Keratinocyte (primary cell): ENCODE data around the gene TIMM29. TPM values are rescaled to one million over a fixed set of nuclear protein-coding genes. Genes with fewer than 3 reads are reported as not detected.

ENCODE experiments used
- DNase-seq: peaks from one replicate; pipeline ENCODE4 v3.0.0-alpha.2; 2011; ENCODE audit warnings: low read depth, missing footprints, low spot score
- FAIRE-seq: peaks from 2 replicates; lab custom pipeline; 2011; peaks lifted over from hg19 to GRCh38; lab: Jason Lieb, UNC
- H2AFZ ChIP-seq: 2 replicates; pipeline ENCODE4 v1.6.0; 2012; ENCODE audit warnings: low read length, control low read depth, inconsistent platforms; ENCODE audit not compliant: control insufficient read depth
- H3K27ac ChIP-seq: 2 replicates; pipeline ENCODE4 v1.5.1; 2011; ENCODE audit warnings: low read length; ENCODE audit not compliant: control insufficient read depth, insufficient read depth
- H3K27me3 ChIP-seq: 3 replicates; pipeline ENCODE4 v1.6.0; 2011; ENCODE audit warnings: low read length; ENCODE audit not compliant: control insufficient read depth, insufficient read depth; ENCODE audit errors: extremely low read depth
- H3K36me3 ChIP-seq, 2 experiments: 2 replicates in 1 of 2; 3 replicates in 1 of 2; pipeline ENCODE4 v1.5.1; 2011; ENCODE audit warnings: low read length in 2 of 2, mild to moderate bottlenecking in 1 of 2; ENCODE audit not compliant: control insufficient read depth in 2 of 2, insufficient read depth in 2 of 2; ENCODE audit errors: extremely low read depth in 1 of 2
- H3K4me1 ChIP-seq: 3 replicates; pipeline ENCODE4 v1.5.1; 2011; ENCODE audit warnings: low read length; ENCODE audit not compliant: control insufficient read depth, insufficient read depth; ENCODE audit errors: extremely low read depth
- H3K4me2 ChIP-seq: 3 replicates; pipeline ENCODE4 v1.6.0; 2011; ENCODE audit warnings: low read depth, low read length; ENCODE audit not compliant: control insufficient read depth, insufficient read depth; ENCODE audit errors: extremely low read depth
- H3K4me3 ChIP-seq, 3 experiments: fragments of 200-600 bp in 1 of 3; sonication (generic) in 1 of 3; 2 replicates in 2 of 3; 3 replicates in 1 of 3; pipeline ENCODE4 v1.5.1; 2011 to 2016; ENCODE audit warnings: low read length in 3 of 3, mild to moderate bottlenecking in 3 of 3, control low read depth in 2 of 3, inconsistent platforms in 1 of 3, low read depth in 1 of 3, mixed read lengths in 1 of 3, mixed run types in 1 of 3, moderate library complexity in 1 of 3; ENCODE audit not compliant: control insufficient read depth in 2 of 3, insufficient read depth in 2 of 3; ENCODE audit errors: extremely low read depth in 1 of 3
- H3K79me2 ChIP-seq: 2 replicates; pipeline ENCODE4 v1.6.0; 2012; ENCODE audit warnings: low read length; ENCODE audit not compliant: control insufficient read depth, insufficient read depth
- H3K9ac ChIP-seq: 3 replicates; pipeline ENCODE4 v1.6.0; 2011; ENCODE audit warnings: low read length; ENCODE audit not compliant: control insufficient read depth, insufficient read depth; ENCODE audit errors: extremely low read depth
- H3K9me1 ChIP-seq: 3 replicates; pipeline ENCODE4 v1.6.0; 2011; ENCODE audit warnings: low read length; ENCODE audit not compliant: control insufficient read depth, insufficient read depth; ENCODE audit errors: extremely low read depth
- H3K9me3 ChIP-seq: 2 replicates; pipeline ENCODE4 v1.5.1; 2012; ENCODE audit warnings: low read depth, low read length; ENCODE audit not compliant: control insufficient read depth
- H4K20me1 ChIP-seq: 3 replicates; pipeline ENCODE4 v1.6.0; 2011; ENCODE audit warnings: low read length; ENCODE audit not compliant: control insufficient read depth, insufficient read depth; ENCODE audit errors: extremely low read depth
- EZH2 ChIP-seq: IDR thresholded peaks from one replicate; pipeline ENCODE4 v1.6.1; 2012; ENCODE audit warnings: inconsistent platforms, mild to moderate bottlenecking, low read length, moderate library complexity
- dilution Hi-C: fragments of 300-500 bp; cut with MboI; formaldehyde crosslinking; loops from one replicate; pipeline ENCODE4 v1.7.0; 2020; ENCODE audit warnings: low sequenced_read_pairs; ENCODE audit not compliant: extremely low pct_ligation_motif_present
- polyA plus RNA-seq, 5 experiments: library from polyadenylated mRNA; depleted of rRNA in 3 of 5; stranded (reverse) in 3 of 5; stranded (forward) in 1 of 5; unstranded in 1 of 5; fragments of >200 nt; gene quantifications; 1 replicate in 1 of 5; 2 replicates in 3 of 5; 3 replicates in 1 of 5; pipeline versions ENCODE4 v1.2.1 to v1.2.3, GENCODE V29; 2011 to 2012; ENCODE audit warnings: missing spikeins in 2 of 5, low read depth in 1 of 5, low replicate concordance in 1 of 5
- TF ChIP-seq, protein P1 (sequence below), 3 experiments: IDR thresholded peaks in 1 of 3; conservative IDR thresholded peaks in 1 of 3; optimal IDR thresholded peaks in 1 of 3; 2 replicates in 2 of 3; 3 replicates in 1 of 3; pipeline versions ENCODE3 to v1.5.1; 2011; ENCODE audit warnings: low read length in 3 of 3, mild to moderate bottlenecking in 3 of 3, moderate library complexity in 2 of 3, control low read depth in 1 of 3, inconsistent platforms in 1 of 3; ENCODE audit not compliant: insufficient read depth in 2 of 3; ENCODE audit errors: extremely low read depth in 1 of 3

TIMM29 gene
- polyA plus RNA-seq, 1 donor (not counting 4 experiments of a cell fraction or from before 2014, with no cell fraction given), result 8.4 TPM

DNA sequence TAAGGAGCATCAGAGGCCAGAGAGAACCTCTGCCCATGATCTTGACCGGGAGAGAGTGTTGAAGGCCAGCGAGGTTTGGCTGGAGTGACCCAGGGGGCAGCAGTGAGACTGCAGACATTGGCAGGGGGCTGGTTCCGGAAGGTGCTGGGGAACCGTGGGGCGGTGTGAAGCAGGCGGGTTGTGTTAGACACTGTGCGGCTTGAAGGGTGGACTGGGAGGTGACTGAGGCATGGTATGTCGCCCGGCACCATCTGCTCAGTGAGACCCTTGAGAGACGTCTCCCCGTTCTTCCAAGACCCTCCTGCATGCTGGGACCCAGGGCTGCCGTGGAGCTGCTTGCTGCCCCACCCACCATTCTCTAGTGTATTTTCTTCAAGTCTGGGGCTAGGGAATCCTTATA lies 32.7 kb upstream of the TIMM29 start:
- dilution Hi-C loops, result no loop called here
- Histone ChIP-seq H3K4me3 (no peak overlapping the region), H2AFZ (no peak overlapping the region), H3K27me3 (no peaks in the 10 kb centered on the region), H3K9me3 (no peaks in the 10 kb centered on the region), H3K36me3 (no peaks in the 10 kb centered on the region), H3K4me2 (no peak overlapping the region), H3K9ac (no peak overlapping the region), H3K9me1 (peaks cover 10% of the 10 kb centered on the region), H3K27ac (no peak overlapping the region), H4K20me1 (peaks cover 9% of the 10 kb centered on the region), H3K79me2 (peaks cover 48% of the 10 kb centered on the region), H3K4me1 (peaks cover 30% of the 10 kb centered on the region)
- DNase-seq, result no peak
- TF ChIP-seq, protein P1, sequence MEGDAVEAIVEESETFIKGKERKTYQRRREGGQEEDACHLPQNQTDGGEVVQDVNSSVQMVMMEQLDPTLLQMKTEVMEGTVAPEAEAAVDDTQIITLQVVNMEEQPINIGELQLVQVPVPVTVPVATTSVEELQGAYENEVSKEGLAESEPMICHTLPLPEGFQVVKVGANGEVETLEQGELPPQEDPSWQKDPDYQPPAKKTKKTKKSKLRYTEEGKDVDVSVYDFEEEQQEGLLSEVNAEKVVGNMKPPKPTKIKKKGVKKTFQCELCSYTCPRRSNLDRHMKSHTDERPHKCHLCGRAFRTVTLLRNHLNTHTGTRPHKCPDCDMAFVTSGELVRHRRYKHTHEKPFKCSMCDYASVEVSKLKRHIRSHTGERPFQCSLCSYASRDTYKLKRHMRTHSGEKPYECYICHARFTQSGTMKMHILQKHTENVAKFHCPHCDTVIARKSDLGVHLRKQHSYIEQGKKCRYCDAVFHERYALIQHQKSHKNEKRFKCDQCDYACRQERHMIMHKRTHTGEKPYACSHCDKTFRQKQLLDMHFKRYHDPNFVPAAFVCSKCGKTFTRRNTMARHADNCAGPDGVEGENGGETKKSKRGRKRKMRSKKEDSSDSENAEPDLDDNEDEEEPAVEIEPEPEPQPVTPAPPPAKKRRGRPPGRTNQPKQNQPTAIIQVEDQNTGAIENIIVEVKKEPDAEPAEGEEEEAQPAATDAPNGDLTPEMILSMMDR (optimal IDR thresholded peaks at IDR 0.05 in 1 of 3, IDR thresholded peaks at IDR 0.05 in 1 of 3, conservative IDR thresholded peaks at IDR 0.05 in 1 of 3; ENCODE audit: extremely low read depth in 1 of 3, insufficient read depth in 2 of 3, low read length in 3 of 3), result peak in 1 of 3 experiments; percentile 2
- no peak for TF ChIP-seq EZH2
- FAIRE-seq, result no peak

DNA sequence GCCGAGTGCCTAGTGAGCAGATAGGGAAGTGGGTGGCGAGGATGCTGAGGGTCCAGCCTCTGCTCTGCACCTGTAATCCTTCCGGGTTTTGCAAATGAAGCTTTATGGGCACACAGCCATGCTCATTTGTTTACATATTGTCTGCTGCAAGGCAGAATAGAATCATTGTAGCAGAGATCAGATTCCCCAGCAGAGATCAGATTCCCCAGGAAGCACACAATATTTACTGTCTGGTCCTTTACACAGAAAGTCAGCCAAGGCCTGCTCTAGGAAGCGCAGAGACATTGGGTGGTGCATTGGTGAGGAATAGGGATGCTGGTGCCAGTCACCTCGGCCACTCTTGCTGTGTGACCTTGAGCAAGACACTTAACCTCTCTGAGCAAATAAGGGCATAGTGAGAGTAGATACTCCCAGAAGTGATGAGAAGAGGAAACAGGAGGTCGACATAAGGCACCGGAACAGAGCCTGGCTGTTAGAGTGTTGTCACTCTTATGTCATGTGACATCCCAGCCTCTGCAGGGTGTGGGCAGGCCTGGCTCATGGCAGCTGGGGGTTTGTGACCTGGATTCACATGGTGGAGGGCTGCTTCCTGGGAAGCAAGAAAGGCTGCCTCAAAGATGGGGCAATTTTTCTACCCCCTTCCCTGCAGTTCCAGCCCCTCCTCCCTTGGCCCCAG lies 31.6 kb upstream of the TIMM29 start:
- H3K79me2 ChIP-seq, result peaks cover 53% of the 10 kb centered on the region
- dilution Hi-C loops, result no loop called here

More for the DNA sequence above, 31.6 kb upstream of the TIMM29 start:
- no peaks in the 10 kb centered on the region for H3K9me3 ChIP-seq
- peaks cover 5% of the 10 kb centered on the region for H4K20me1 ChIP-seq
- H3K4me3 ChIP-seq, result no peak overlapping the region
- peaks cover 4% of the 10 kb centered on the region for H3K9me1 ChIP-seq
- DNase-seq (no peak), FAIRE-seq (no peak)
- H3K36me3 ChIP-seq, result no peaks in the 10 kb centered on the region
- no peak overlapping the region for H2AFZ ChIP-seq
- no peak overlapping the region for H3K4me2 ChIP-seq
- TF ChIP-seq, protein P1 (optimal IDR thresholded peaks at IDR 0.05 in 1 of 3, IDR thresholded peaks at IDR 0.05 in 1 of 3, conservative IDR thresholded peaks at IDR 0.05 in 1 of 3; ENCODE audit: extremely low read depth in 1 of 3, insufficient read depth in 2 of 3, low read length in 3 of 3), result no peak
- TF ChIP-seq EZH2, result no peak
- H3K27ac ChIP-seq, result no peak overlapping the region
- H3K9ac ChIP-seq, result no peak overlapping the region
- H3K4me1 ChIP-seq, result peaks cover 20% of the 10 kb centered on the region
- H3K27me3 ChIP-seq, result no peaks in the 10 kb centered on the region
